SH-SY5Y (cell line): ENCODE measurements around the gene COL6A3.

Source experiments
- GATA2 ChIP-seq: IDR thresholded peaks from 2 replicates; pipeline ENCODE4 v1.6.1; 2011; ENCODE audit warnings: mild to moderate bottlenecking, low read depth, low read length
- GATA3 ChIP-seq: IDR thresholded peaks from 2 replicates; pipeline ENCODE4 v1.6.1; 2011; ENCODE audit warnings: low read depth, mild to moderate bottlenecking, low read length, moderate library complexity

- no peak for TF ChIP-seq GATA3
- no peak for TF ChIP-seq GATA2
Measured at GRCh38 chr2:237371856-237372255, 42.1 kb downstream of the COL6A3 start.
